H9 (cell line): Measurements from ENCODE around the gene GRID2IP. TPM values are rescaled to one million over a fixed set of nuclear protein-coding genes. Genes with fewer than 3 reads are reported as not detected.

Experiments used
- DNase-seq: peaks from one replicate; pipeline ENCODE4 v3.0.0-alpha.2; 2017
- H2AFZ ChIP-seq: one replicate; pipeline ENCODE4 v1.6.1; 2013; ENCODE audit warnings: mild to moderate bottlenecking, low read length, control low read depth, moderate library complexity
- H2AK5ac ChIP-seq: 2 replicates; pipeline ENCODE4 v1.6.1; 2013; ENCODE audit warnings: low read length, control low read depth, mixed read lengths; ENCODE audit not compliant: insufficient read length
- H2BK120ac ChIP-seq: one replicate; pipeline ENCODE4 v1.6.1; 2013; ENCODE audit warnings: low read depth, mild to moderate bottlenecking, low read length, control low read depth, inconsistent platforms; ENCODE audit not compliant: poor library complexity, severe bottlenecking
- H2BK12ac ChIP-seq: 2 replicates; pipeline ENCODE4 v1.6.1; 2013; ENCODE audit warnings: low read length, control low read depth, mixed read lengths, low read depth; ENCODE audit not compliant: insufficient read length
- H2BK15ac ChIP-seq: 2 replicates; pipeline ENCODE4 v1.6.1; 2013; ENCODE audit warnings: low read depth, low read length, control low read depth
- H2BK20ac ChIP-seq: one replicate; pipeline ENCODE4 v1.6.1; 2013; ENCODE audit warnings: low read depth, mild to moderate bottlenecking, low read length, control low read depth, inconsistent platforms; ENCODE audit not compliant: poor library complexity, severe bottlenecking
- H2BK5ac ChIP-seq: 2 replicates; pipeline ENCODE4 v1.6.1; 2013; ENCODE audit warnings: low read length, control low read depth, mixed read lengths; ENCODE audit not compliant: insufficient read length
- H3K14ac ChIP-seq: 2 replicates; pipeline ENCODE4 v1.6.1; 2013; ENCODE audit warnings: low read length, control low read depth; ENCODE audit not compliant: insufficient read depth
- H3K18ac ChIP-seq: 2 replicates; pipeline ENCODE4 v1.6.1; 2013; ENCODE audit warnings: low read depth, mild to moderate bottlenecking, mixed read lengths, low read length, control low read depth; ENCODE audit not compliant: insufficient read length
- H3K23ac ChIP-seq: 2 replicates; pipeline ENCODE4 v1.6.1; 2013; ENCODE audit warnings: low read length, control low read depth, mixed read lengths, low read depth; ENCODE audit not compliant: insufficient read length
- H3K23me2 ChIP-seq: 2 replicates; pipeline ENCODE4 v1.6.1; 2013; ENCODE audit warnings: low read depth, mild to moderate bottlenecking, mixed read lengths, low read length, control low read depth; ENCODE audit not compliant: insufficient read length, poor library complexity, severe bottlenecking
- H3K27ac ChIP-seq: 2 replicates; pipeline ENCODE4 v1.5.1; 2013; ENCODE audit warnings: low read length, control low read depth, mixed read lengths, low read depth; ENCODE audit not compliant: insufficient read length
- H3K27me3 ChIP-seq: 2 replicates; pipeline ENCODE4 v1.6.1; 2013; ENCODE audit warnings: low read length, control low read depth, inconsistent platforms; ENCODE audit not compliant: insufficient read depth
- H3K4ac ChIP-seq: 2 replicates; pipeline ENCODE4 v1.6.1; 2013; ENCODE audit warnings: low read depth, mild to moderate bottlenecking, control low read depth, inconsistent platforms, low read length, moderate library complexity
- H3K4me1 ChIP-seq: 2 replicates; pipeline ENCODE4 v1.6.1; 2013; ENCODE audit warnings: low read length, control low read depth, inconsistent platforms; ENCODE audit not compliant: insufficient read depth
- H3K4me2 ChIP-seq: 2 replicates; pipeline ENCODE4 v1.6.1; 2013; ENCODE audit warnings: low read length, control low read depth, mixed read lengths; ENCODE audit not compliant: insufficient read length, insufficient read depth
- H3K56ac ChIP-seq: 2 replicates; pipeline ENCODE4 v1.6.1; 2013; ENCODE audit warnings: low read depth, mild to moderate bottlenecking, mixed read lengths, low read length, control low read depth; ENCODE audit not compliant: insufficient read length
- H3K79me1 ChIP-seq: 2 replicates; pipeline ENCODE4 v1.6.1; 2013; ENCODE audit warnings: low read depth, mild to moderate bottlenecking, moderate library complexity, low read length, control low read depth, inconsistent platforms; ENCODE audit not compliant: insufficient read depth, poor library complexity, severe bottlenecking
- H3K79me2 ChIP-seq: 2 replicates; pipeline ENCODE4 v1.6.1; 2013; ENCODE audit warnings: low read length, control low read depth, inconsistent platforms; ENCODE audit not compliant: insufficient read depth
- H3K9ac ChIP-seq: 2 replicates; pipeline ENCODE4 v1.6.1; 2013; ENCODE audit warnings: low read length, control low read depth, mixed read lengths; ENCODE audit not compliant: insufficient read length; ENCODE audit errors: extremely low read depth
- H3K9me3 ChIP-seq: one replicate; pipeline ENCODE4 v1.6.1; 2013; ENCODE audit warnings: low read depth, low read length, inconsistent platforms; ENCODE audit not compliant: control insufficient read depth
- H3T11ph ChIP-seq: one replicate; pipeline ENCODE4 v1.6.1; 2013; ENCODE audit warnings: mild to moderate bottlenecking, low read length, control low read depth, inconsistent platforms
- H4K20me1 ChIP-seq: one replicate; pipeline ENCODE4 v1.6.1; 2013; ENCODE audit not compliant: control insufficient read depth, insufficient read length, insufficient read depth
- H4K5ac ChIP-seq: 2 replicates; pipeline ENCODE4 v1.6.1; 2013; ENCODE audit warnings: low read depth, mild to moderate bottlenecking, mixed read lengths, low read length, control low read depth; ENCODE audit not compliant: insufficient read length
- H4K8ac ChIP-seq: replicated peaks from 2 replicates; pipeline ENCODE4 v1.6.1; 2013; ENCODE audit warnings: low read length, control low read depth, mixed read lengths, low read depth; ENCODE audit not compliant: insufficient read length
- H4K91ac ChIP-seq: 2 replicates; pipeline ENCODE4 v1.6.1; 2013; ENCODE audit warnings: low read depth, mild to moderate bottlenecking, moderate library complexity, mixed read lengths, low read length, control low read depth; ENCODE audit not compliant: insufficient read length
- H3K27ac Mint-ChIP-seq, 3 experiments: 2 replicates in 2 of 3; 3 replicates in 1 of 3; pipeline ENCODE4 v1.8.0; 2020 to 2021; ENCODE audit warnings: mixed read lengths in 3 of 3, mild to moderate bottlenecking in 1 of 3, moderate library complexity in 1 of 3
- H3K27me3 Mint-ChIP-seq: 2 replicates; pipeline ENCODE4 v1.8.0; 2021; ENCODE audit warnings: low read depth, mild to moderate bottlenecking, moderate library complexity, mixed read lengths
- H3K36me3 Mint-ChIP-seq, 3 experiments: 2 replicates in 2 of 3; 3 replicates in 1 of 3; pipeline ENCODE4 v1.8.0; 2020 to 2021; ENCODE audit warnings: low read depth in 3 of 3, mixed read lengths in 3 of 3; ENCODE audit not compliant: insufficient read depth in 1 of 3
- H3K4me1 Mint-ChIP-seq, 2 experiments: 2 replicates each; pipeline ENCODE4 v1.8.0; 2020; ENCODE audit warnings: mixed read lengths in 2 of 2
- H3K4me3 Mint-ChIP-seq, 2 experiments: 2 replicates in 1 of 2; 3 replicates in 1 of 2; pipeline ENCODE4 v1.8.0; 2020 to 2021; ENCODE audit warnings: mild to moderate bottlenecking in 2 of 2, mixed read lengths in 2 of 2, moderate library complexity in 1 of 2
- H3K9me3 Mint-ChIP-seq, 2 experiments: 2 replicates in 1 of 2; 3 replicates in 1 of 2; pipeline ENCODE4 v1.8.0; 2020; ENCODE audit warnings: mild to moderate bottlenecking in 2 of 2, mixed read lengths in 2 of 2, moderate library complexity in 1 of 2
- CTCF ChIP-seq: fragments of 200-600 bp; sonication (generic); conservative IDR thresholded peaks from 3 replicates; pipeline ENCODE4 v1.8.0; 2021; ENCODE audit warnings: antibody characterized with exemption, mild to moderate bottlenecking
- WGBS: extraction: QIAGEN DNeasy Blood & Tissue Kit; methylation state at CpG from one replicate; pipeline ENCODE4 v1.1.7; 2013; ENCODE audit warnings: missing lambda C conversion rate, low lambda C conversion rate, mixed read lengths; ENCODE audit not compliant: insufficient read length; ENCODE audit errors: extremely low coverage; 5-methylcytosine and 5-hydroxymethylcytosine counted together
- total RNA-seq: library from RNA; stranded (reverse); gene quantifications from 2 replicates; pipeline ENCODE4 v1.2.1, GENCODE V29; 2021

GRID2IP gene
- total RNA-seq, 1 experiment from 2014 or later, result 1.7 TPM

GRCh38 chr7:6576024-6576866 is 25.0 kb upstream of the GRID2IP start:
- WGBS, result no CpG with 5 or more reads among the region's 14 CpGs
- no peaks in the 10 kb centered on the region for H3K4me1 ChIP-seq
- H2BK15ac ChIP-seq, result no peak overlapping the region; the same call in 1 of the 2 replicates
- no peak overlapping the region for H4K8ac ChIP-seq
- no peaks in the 10 kb centered on the region for H3K79me2 ChIP-seq
- peaks cover 2% of the 10 kb centered on the region for H3K27me3 Mint-ChIP-seq
- peak overlapping the region; percentile 12 for H2BK20ac ChIP-seq
- no peak overlapping the region for H2AK5ac ChIP-seq
- peak; percentile 32; the same call in 2 of the 3 replicates for TF ChIP-seq CTCF
- no peaks in the 10 kb centered on the region for H4K20me1 ChIP-seq
- H4K5ac ChIP-seq, result no peak overlapping the region
- H3K4me3 Mint-ChIP-seq, result peak overlapping the region; percentile 57 to 58; a peak in 3 of 5 replicates
- no peak overlapping the region for H3K27ac ChIP-seq
- H2BK120ac ChIP-seq, result no peak overlapping the region
- H2AFZ ChIP-seq, result no peak overlapping the region
- no peak overlapping the region for H3T11ph ChIP-seq
- H3K27me3 ChIP-seq, result no peaks in the 10 kb centered on the region
- peaks cover 6 to 26% (median 17%) of the 10 kb centered on the region in 3 experiments; a peak in 6 of 7 replicates for H3K36me3 Mint-ChIP-seq
- H3K4ac ChIP-seq, result no peak overlapping the region
- H3K18ac ChIP-seq, result no peak overlapping the region
- no peak overlapping the region for H3K9ac ChIP-seq
- H3K27ac Mint-ChIP-seq, result no peak overlapping the region; a peak in 1 of 7 replicates
- DNase-seq, result peak; percentile 69
- H3K9me3 Mint-ChIP-seq, result no peaks in the 10 kb centered on the region
- no peak overlapping the region for H3K14ac ChIP-seq
- H3K9me3 ChIP-seq, result no peaks in the 10 kb centered on the region
- no peak overlapping the region for H3K23ac ChIP-seq
- no peak overlapping the region for H2BK12ac ChIP-seq
- peaks cover 0 to 2% of the 10 kb centered on the region in 2 experiments; a peak in 1 of 4 replicates for H3K4me1 Mint-ChIP-seq
- no peak overlapping the region for H4K91ac ChIP-seq
- peak overlapping the region; percentile 26 for H3K4me2 ChIP-seq
- no peaks in the 10 kb centered on the region for H3K23me2 ChIP-seq
- no peak overlapping the region for H2BK5ac ChIP-seq
- H3K79me1 ChIP-seq, result no peaks in the 10 kb centered on the region
- no peak overlapping the region for H3K56ac ChIP-seq
